HG03342 (cell line): ENCODE results near the gene MEIS2.

Source experiments
- ATAC-seq: cut with Tn5 transposase; IDR thresholded peaks from one replicate; pipeline ENCODE4 v1.9.1; 2021; ENCODE audit warnings: mild to moderate bottlenecking, moderate library complexity; ENCODE audit not compliant: unreplicated experiment

Gene MEIS2

DNA sequence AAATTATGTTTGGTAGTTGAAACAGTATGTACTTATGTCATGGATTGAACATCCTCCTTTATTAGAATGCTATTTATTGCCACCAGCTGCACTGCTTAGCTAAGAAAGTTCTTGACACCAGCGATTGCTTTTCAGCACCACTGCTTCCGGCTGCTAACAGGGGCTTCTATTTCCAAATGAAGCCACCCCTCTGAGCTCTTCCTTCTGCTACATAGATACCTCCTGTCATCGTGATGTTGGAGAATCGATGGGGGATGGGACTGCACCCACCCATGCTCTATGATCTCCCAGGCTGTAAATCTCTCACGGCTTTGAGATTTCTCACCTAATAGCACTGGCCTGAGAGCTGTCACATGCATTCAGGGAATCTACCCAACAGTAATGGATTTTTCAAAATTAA, 259.2 kb downstream of the MEIS2 start:
- ATAC-seq: no peak
